SK-N-SH (cell line): ENCODE results near the gene EID3. TPM values are rescaled to one million over a fixed set of nuclear protein-coding genes. Genes with fewer than 3 reads are reported as not detected.
"Not testable (repeated sequence)": the region's sequence is repeated elsewhere in the genome, so short reads cannot be mapped to it uniquely, and the experiment has no call there.

ENCODE experiments used
- CTCF ChIA-PET: fragments of 300-600, 350-600 bp; formaldehyde crosslinking; extraction: SDS; loops from one replicate; lab custom pipeline; 2021; lab: Yijun Ruan, JAX
- POLR2A ChIA-PET: fragments of 350-600 bp; sonication (Branson Sonifier 250); formaldehyde crosslinking; extraction: SDS; loops from one replicate; lab custom pipeline; 2020; ENCODE audit warnings: antibody characterized with exemption, inconsistent platforms; lab: Yijun Ruan, JAX
- DNase-seq: peaks from one replicate; pipeline ENCODE4 v3.0.0; 2012
- H2AFZ ChIP-seq: fragments of 200-600 bp; sonication (generic); 2 replicates; pipeline ENCODE4 v1.8.1; 2016; ENCODE audit warnings: antibody characterized with exemption, mild to moderate bottlenecking, low read depth
- H3F3A ChIP-seq: fragments of 200-600 bp; sonication (generic); replicated peaks from 2 replicates; pipeline ENCODE3; 2016; ENCODE audit warnings: antibody characterized with exemption, mild to moderate bottlenecking; ENCODE audit not compliant: insufficient read depth
- H3K27ac ChIP-seq, 2 experiments: fragments of 200-500 bp in 1 of 2; fragments of 200-600 bp in 1 of 2; sonication (Bioruptor generic) in 1 of 2; sonication (generic), shearing (Covaris generic) in 1 of 2; 2 replicates each; pipeline versions ENCODE4 v1.5.1 to v1.6.1; 2014 to 2016; ENCODE audit warnings: low read depth in 2 of 2, inconsistent platforms in 1 of 2, low read length in 1 of 2, mild to moderate bottlenecking in 1 of 2, mixed read lengths in 1 of 2
- H3K27me3 ChIP-seq: fragments of 200-600 bp; sonication (generic), shearing (Covaris generic); 2 replicates; pipeline ENCODE4 v1.6.1; 2016; ENCODE audit warnings: mixed run types; ENCODE audit not compliant: insufficient read depth
- H3K36me3 ChIP-seq, 2 experiments: fragments of 200-500 bp in 1 of 2; fragments of 200-600 bp in 1 of 2; sonication (Bioruptor generic) in 1 of 2; sonication (generic) in 1 of 2; replicated peaks in 1 of 2; 2 replicates each; pipeline versions ENCODE3 to v1.5.1; 2014 to 2016; ENCODE audit warnings: low read length in 1 of 2, mild to moderate bottlenecking in 1 of 2; ENCODE audit not compliant: insufficient read depth in 2 of 2, control insufficient read depth in 1 of 2
- H3K4me1 ChIP-seq, 2 experiments: fragments of 200-500 bp in 1 of 2; fragments of 200-600 bp in 1 of 2; sonication (Bioruptor generic) in 1 of 2; sonication (generic), shearing (Covaris generic) in 1 of 2; 2 replicates each; pipeline versions ENCODE4 v1.5.1 to v1.6.1; 2014 to 2016; ENCODE audit warnings: low read depth in 1 of 2, low read length in 1 of 2, mixed run types in 1 of 2; ENCODE audit not compliant: insufficient read depth in 2 of 2, control insufficient read depth in 1 of 2
- H3K4me2 ChIP-seq: fragments of 200-600 bp; sonication (generic), shearing (Covaris generic); 2 replicates; pipeline ENCODE4 v1.6.1; 2017; ENCODE audit warnings: mixed run types
- H3K4me3 ChIP-seq, 2 experiments: fragments of 200-500 bp in 1 of 2; fragments of 200-600 bp in 1 of 2; sonication (Bioruptor generic) in 1 of 2; sonication (generic), shearing (Covaris generic) in 1 of 2; 2 replicates each; pipeline versions ENCODE4 v1.5.1 to v1.8.1; 2014 to 2016; ENCODE audit warnings: low read depth in 2 of 2, inconsistent platforms in 1 of 2, low read length in 1 of 2, mild to moderate bottlenecking in 1 of 2, mixed read lengths in 1 of 2, moderate library complexity in 1 of 2
- H3K79me2 ChIP-seq: fragments of 200-600 bp; sonication (generic); 2 replicates; pipeline ENCODE4 v1.8.1; 2017; ENCODE audit warnings: mild to moderate bottlenecking; ENCODE audit not compliant: insufficient read depth
- H3K9ac ChIP-seq: fragments of 200-600 bp; sonication (generic); 2 replicates; pipeline ENCODE4 v1.6.1; 2017; ENCODE audit warnings: mixed run types
- H3K9me2 ChIP-seq: fragments of 200-600 bp; sonication (generic); 2 replicates; pipeline ENCODE4 v1.6.1; 2017; ENCODE audit warnings: mixed run types
- H3K9me3 ChIP-seq: fragments of 200-600 bp; sonication (generic); 2 replicates; pipeline ENCODE4 v1.6.1; 2017; ENCODE audit warnings: mixed run types, mild to moderate bottlenecking, moderate library complexity
- H4K20me1 ChIP-seq: fragments of 200-600 bp; sonication (generic); 2 replicates; pipeline ENCODE4 v1.6.1; 2017; ENCODE audit warnings: mild to moderate bottlenecking, mixed run types; ENCODE audit not compliant: insufficient read depth
- EP300 ChIP-seq, 2 experiments: IDR thresholded peaks; 2 replicates each; pipeline versions ENCODE4 v1.4.0 to v1.6.1; 2012; ENCODE audit warnings: borderline replicate concordance in 1 of 2, low read depth in 1 of 2, low read length in 1 of 2
- EZH2phosphoT487 ChIP-seq: fragments of 200-600 bp; sonication (generic); IDR thresholded peaks from 2 replicates; pipeline ENCODE4 v1.6.1; 2017; ENCODE audit warnings: low read depth, mixed run types, mild to moderate bottlenecking, antibody characterized with exemption, moderate library complexity, borderline replicate concordance
- GATA2 ChIP-seq: sonication (generic); formaldehyde crosslinking; IDR thresholded peaks from 2 replicates; pipeline ENCODE4 v1.5.0; 2020; ENCODE audit warnings: mild to moderate bottlenecking, missing genetic modification reagents
- MXI1 ChIP-seq: IDR thresholded peaks from 2 replicates; pipeline ENCODE4 v1.6.1; 2012; ENCODE audit warnings: mild to moderate bottlenecking, low read depth, low read length, improper control_type of control experiment
- NFIC ChIP-seq: IDR thresholded peaks from 2 replicates; pipeline ENCODE4 v1.4.0; 2012; ENCODE audit warnings: borderline replicate concordance
- NRF1 ChIP-seq: IDR thresholded peaks from 2 replicates; pipeline ENCODE4 v1.6.1; 2012; ENCODE audit warnings: low read depth, mild to moderate bottlenecking, low read length
- RFX5 ChIP-seq: IDR thresholded peaks from 2 replicates; pipeline ENCODE4 v1.6.1; 2012; ENCODE audit warnings: mild to moderate bottlenecking, improper control_type of control experiment, low read length
- SMC3 ChIP-seq: IDR thresholded peaks from 2 replicates; pipeline ENCODE4 v1.6.1; 2012; ENCODE audit warnings: low read depth, low read length, improper control_type of control experiment
- TAF1 ChIP-seq: IDR thresholded peaks from 2 replicates; pipeline ENCODE4 v1.6.1; 2012; ENCODE audit warnings: low read depth, mild to moderate bottlenecking, low read length, moderate library complexity, borderline replicate concordance
- TCF12 ChIP-seq: IDR thresholded peaks from 2 replicates; pipeline ENCODE4 v1.4.0; 2012
- YY1 ChIP-seq: IDR thresholded peaks from 2 replicates; pipeline ENCODE4 v1.4.0; 2012; ENCODE audit warnings: low read depth, mild to moderate bottlenecking
- WGBS: methylation state at CpG from one replicate; pipeline ENCODE4 v1.1.6; 2017; ENCODE audit warnings: low lambda C conversion rate; 5-methylcytosine and 5-hydroxymethylcytosine counted together
- polyA plus RNA-seq, 3 experiments: library from polyadenylated mRNA; depleted of rRNA; stranded (reverse); fragments of >200 nt; gene quantifications; 2 replicates each; pipeline ENCODE4 v1.2.3, GENCODE V29; 2012
- TF ChIP-seq, protein P1 (sequence below): IDR thresholded peaks from 2 replicates; pipeline ENCODE4 v1.4.0; 2012; ENCODE audit warnings: low read depth
- TF ChIP-seq, protein P2 (sequence below): fragments of 150-350 bp; IDR thresholded peaks from 2 replicates; pipeline ENCODE4 v1.6.1; 2016; ENCODE audit warnings: mild to moderate bottlenecking, low read depth, low read length

Gene EID3
- polyA plus RNA-seq, 1 of the 3 experiments (the other 2 are of a cell fraction): 0.92 TPM

DNA sequence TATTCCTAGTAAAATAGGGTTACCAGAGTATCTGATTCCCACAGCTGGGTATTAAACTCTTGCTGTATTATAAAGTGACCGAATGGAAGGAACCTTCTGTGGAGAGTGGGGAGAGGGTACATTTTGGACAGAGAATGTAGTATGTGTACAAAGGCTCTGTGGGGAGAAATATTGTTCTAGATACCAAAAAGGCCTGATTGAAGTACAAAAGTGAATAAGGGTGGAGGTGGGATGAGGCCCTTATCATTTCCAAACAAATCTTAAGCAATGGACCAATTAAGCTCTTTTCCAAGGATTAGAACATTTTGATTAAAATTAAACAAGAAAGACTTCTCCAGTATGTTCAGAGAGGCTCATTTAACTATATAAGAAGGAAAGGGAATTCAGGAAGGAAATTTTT lies 20.4 kb downstream of the EID3 start:
- TF ChIP-seq TAF1: no peak
- no peak for TF ChIP-seq EP300 (IDR thresholded peaks at IDR 0.05; ENCODE audit: borderline replicate concordance in 1 of 2, low read depth in 1 of 2, low read length in 1 of 2)
- TF ChIP-seq, protein P1, sequence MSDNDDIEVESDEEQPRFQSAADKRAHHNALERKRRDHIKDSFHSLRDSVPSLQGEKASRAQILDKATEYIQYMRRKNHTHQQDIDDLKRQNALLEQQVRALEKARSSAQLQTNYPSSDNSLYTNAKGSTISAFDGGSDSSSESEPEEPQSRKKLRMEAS: no peak
- TF ChIP-seq RFX5: no peak
- TF ChIP-seq GATA2 (CRISPR knock-in tag): no peak
- no peak for TF ChIP-seq NRF1
- no peak for TF ChIP-seq NFIC
- TF ChIP-seq EZH2phosphoT487: no peak
- TF ChIP-seq, protein P2, sequence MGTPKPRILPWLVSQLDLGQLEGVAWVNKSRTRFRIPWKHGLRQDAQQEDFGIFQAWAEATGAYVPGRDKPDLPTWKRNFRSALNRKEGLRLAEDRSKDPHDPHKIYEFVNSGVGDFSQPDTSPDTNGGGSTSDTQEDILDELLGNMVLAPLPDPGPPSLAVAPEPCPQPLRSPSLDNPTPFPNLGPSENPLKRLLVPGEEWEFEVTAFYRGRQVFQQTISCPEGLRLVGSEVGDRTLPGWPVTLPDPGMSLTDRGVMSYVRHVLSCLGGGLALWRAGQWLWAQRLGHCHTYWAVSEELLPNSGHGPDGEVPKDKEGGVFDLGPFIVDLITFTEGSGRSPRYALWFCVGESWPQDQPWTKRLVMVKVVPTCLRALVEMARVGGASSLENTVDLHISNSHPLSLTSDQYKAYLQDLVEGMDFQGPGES: no peak
- no peak for TF ChIP-seq SMC3
- TF ChIP-seq YY1: no peak
- no peak for TF ChIP-seq MXI1
- no peak for TF ChIP-seq TCF12
- TF ChIP-seq, all 33 proteins: peak for 0
- no peak overlapping the region for H3K4me3 ChIP-seq
- H3K9me2 ChIP-seq: no peaks in the 10 kb centered on the region
- no peak overlapping the region for H3K4me2 ChIP-seq
- no peak for DNase-seq
- WGBS: 89% methylated on average over 1 of the region's 1 CpG
- peaks cover 72 to 80% of the 10 kb centered on the region in 2 experiments for H3K36me3 ChIP-seq
- H3K27me3 ChIP-seq: no peaks in the 10 kb centered on the region
- no peak overlapping the region for H3K9ac ChIP-seq
- POLR2A ChIA-PET: interaction anchor here (0.7 kb wide), 1 partner anchor 11 kb away, joined by 4 read pairs; no protein-coding TSS in a partner anchor
- CTCF ChIA-PET: interaction anchor here (0.6 to 1.0 kb wide), 2 partner anchors 58 to 307 kb away, joined by 3 to 4 read pairs; no protein-coding TSS in a partner anchor
- H4K20me1 ChIP-seq: no peaks in the 10 kb centered on the region
- H3K79me2 ChIP-seq: peaks cover 32% of the 10 kb centered on the region
- no peak overlapping the region for H3K27ac ChIP-seq
- H3K4me1 ChIP-seq: no peaks in the 10 kb centered on the region
- H3K9me3 ChIP-seq: no peaks in the 10 kb centered on the region
- H3F3A ChIP-seq: peaks cover 24% of the 10 kb centered on the region
- H2AFZ ChIP-seq: no peak overlapping the region

DNA sequence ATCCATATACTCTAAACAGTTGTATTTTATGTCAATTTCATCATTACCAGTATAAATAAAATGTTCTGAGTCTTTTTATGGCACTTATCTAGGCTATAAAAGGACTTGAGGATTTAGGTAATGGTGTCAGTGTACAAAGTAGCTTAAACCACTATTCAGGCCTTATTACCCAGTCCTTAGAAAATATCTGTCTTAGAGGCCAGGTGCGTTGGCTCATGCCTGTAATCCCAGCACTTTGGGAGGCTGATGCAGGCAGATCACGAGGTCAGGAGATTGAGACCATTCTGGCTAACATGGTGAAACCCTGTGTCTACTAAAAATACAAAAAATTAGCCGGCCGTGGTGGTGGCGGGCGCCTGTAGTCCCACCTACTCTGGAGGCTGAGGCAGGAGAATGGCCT lies 24.7 kb downstream of the EID3 start:
- H4K20me1 ChIP-seq, H3K9ac ChIP-seq, H3K4me1 ChIP-seq, H3K4me3 ChIP-seq, H3K4me2 ChIP-seq, DNase-seq, H3K27me3 ChIP-seq, H3K9me3 ChIP-seq, H3K27ac ChIP-seq, POLR2A ChIA-PET, H2AFZ ChIP-seq, H3K9me2 ChIP-seq: not testable (repeated sequence)
- Histone ChIP-seq H3K36me3 (peaks cover 64 to 70% of the 10 kb centered on the region in 2 experiments), H3F3A (peaks cover 24% of the 10 kb centered on the region), H3K79me2 (peaks cover 22% of the 10 kb centered on the region)
- CTCF ChIA-PET: interaction anchor here (1.6 kb wide), 1 partner anchor 9 kb away, joined by 3 read pairs; no protein-coding TSS in a partner anchor
- WGBS: 92% methylated on average over 6 of the region's 6 CpGs
